HepG2 (cell line): ENCODE measurements around the gene WIPF3. TPM values are rescaled to one million over a fixed set of nuclear protein-coding genes. Genes with fewer than 3 reads are reported as not detected.

Experiments used
- ATAC-seq: fragments of 200-7000 bp; cut with Tn5 transposase; 3 replicates; pipeline ENCODE4 v1.9.1; 2020; ENCODE audit warnings: mild to moderate bottlenecking, moderate library complexity
- BruUV-seq: library from RNA; stranded (reverse); fragments of 400-500 nt; replicated peaks from 2 replicates; lab custom pipeline; 2021; lab: Mats Ljungman, UMichigan
- CTCF ChIA-PET: fragments of 300-600 bp; formaldehyde crosslinking; extraction: SDS; loops from one replicate; lab custom pipeline; 2021; ENCODE audit warnings: low total read pairs, inconsistent platforms, low intra/inter-chr PET ratio; lab: Yijun Ruan, JAX
- POLR2A ChIA-PET: fragments of 350-600 bp; sonication (Branson Sonifier 250); formaldehyde crosslinking; loops from one replicate; lab custom pipeline; 2020; ENCODE audit warnings: antibody characterized with exemption, inconsistent platforms; lab: Yijun Ruan, JAX
- DNase-seq: peaks from one replicate; pipeline ENCODE4 v3.0.0-alpha.2; 2015; ENCODE audit warnings: low spot score
- FAIRE-seq: peaks from 3 replicates; lab custom pipeline; 2011; peaks lifted over from hg19 to GRCh38; lab: Jason Lieb, UNC
- H2AFZ ChIP-seq: one replicate; pipeline ENCODE4 v1.6.1; 2011; ENCODE audit warnings: low read length, inconsistent platforms
- H3K27ac ChIP-seq: fragments of 300-600 bp; 3 replicates; pipeline ENCODE4 v1.8.0; 2011; ENCODE audit warnings: mixed run types, mild to moderate bottlenecking, mixed read lengths, low read length, inconsistent platforms; ENCODE audit not compliant: insufficient read depth; ENCODE audit errors: extremely low read length
- H3K27me3 ChIP-seq, 2 experiments: fragments of 200-600 bp in 1 of 2; 2 replicates in 1 of 2; 3 replicates in 1 of 2; pipeline versions ENCODE4 v1.6.0 to v1.8.0; 2011; ENCODE audit warnings: low read length in 2 of 2, mild to moderate bottlenecking in 2 of 2, moderate library complexity in 2 of 2, inconsistent platforms in 1 of 2; ENCODE audit not compliant: insufficient read depth in 2 of 2, control insufficient read depth in 1 of 2
- H3K36me3 ChIP-seq, 2 experiments: fragments of 200-600 bp in 1 of 2; replicated peaks in 1 of 2; 2 replicates in 1 of 2; 3 replicates in 1 of 2; pipeline versions ENCODE4 v1.5.1 to v1.8.0; 2011; ENCODE audit warnings: low read length in 2 of 2, inconsistent platforms in 1 of 2; ENCODE audit not compliant: insufficient read depth in 2 of 2, control insufficient read depth in 1 of 2
- H3K4me1 ChIP-seq: 2 replicates; pipeline ENCODE4 v1.5.1; 2012; ENCODE audit warnings: low read length, inconsistent platforms; ENCODE audit not compliant: insufficient read depth
- H3K4me2 ChIP-seq: 2 replicates; pipeline ENCODE4 v1.6.0; 2011; ENCODE audit warnings: low read depth, low read length, inconsistent platforms
- H3K4me3 ChIP-seq, 3 experiments: fragments of 200-600 bp in 1 of 3; sonication (generic), shearing (Covaris generic) in 1 of 3; replicated peaks in 1 of 3; 2 replicates each; pipeline ENCODE4 v1.5.1; 2011 to 2016; ENCODE audit warnings: low read length in 3 of 3, inconsistent platforms in 2 of 3, low read depth in 2 of 3, mild to moderate bottlenecking in 2 of 3, control low read depth in 1 of 3, mixed read lengths in 1 of 3; ENCODE audit not compliant: insufficient read depth in 1 of 3
- H3K79me2 ChIP-seq: one replicate; pipeline ENCODE4 v1.6.1; 2011; ENCODE audit warnings: low read length, inconsistent platforms; ENCODE audit not compliant: insufficient read depth
- H3K9ac ChIP-seq: 2 replicates; pipeline ENCODE4 v1.6.0; 2011; ENCODE audit warnings: mild to moderate bottlenecking, low read depth, low read length, inconsistent platforms; ENCODE audit not compliant: insufficient read depth
- H3K9me3 ChIP-seq: 2 replicates; pipeline ENCODE4 v1.5.1; 2012; ENCODE audit warnings: mild to moderate bottlenecking, low read length
- H4K20me1 ChIP-seq: 2 replicates; pipeline ENCODE4 v1.6.0; 2011; ENCODE audit warnings: inconsistent platforms, mild to moderate bottlenecking, low read length, moderate library complexity; ENCODE audit not compliant: insufficient read depth
- DNMT1 ChIP-seq: sonication (generic); formaldehyde crosslinking; IDR thresholded peaks from 2 replicates; pipeline ENCODE4 v1.5.1; 2020; ENCODE audit warnings: mild to moderate bottlenecking, missing genetic modification reagents
- ELF3 ChIP-seq: IDR thresholded peaks from 2 replicates; pipeline ENCODE4 v1.6.1; 2016; ENCODE audit warnings: missing genetic modification reagents, missing compliant biosample characterization
- FLYWCH1 ChIP-seq: sonication (generic); formaldehyde crosslinking; IDR thresholded peaks from 2 replicates; pipeline ENCODE4 v1.8.1; 2023; ENCODE audit warnings: mild to moderate bottlenecking, missing genetic modification reagents
- KLF11 ChIP-seq: IDR thresholded peaks from 2 replicates; pipeline ENCODE4 v1.6.1; 2016; ENCODE audit warnings: missing compliant biosample characterization
- NAIF1 ChIP-seq: sonication (generic); formaldehyde crosslinking; IDR thresholded peaks from 2 replicates; pipeline ENCODE4 v1.5.0; 2020; ENCODE audit warnings: mild to moderate bottlenecking, missing genetic modification reagents, borderline replicate concordance
- NR1H2 ChIP-seq: sonication (generic); formaldehyde crosslinking; IDR thresholded peaks from 2 replicates; pipeline ENCODE4 v1.8.1; 2022; ENCODE audit warnings: low read depth, missing genetic modification reagents, borderline replicate concordance
- PHF21A ChIP-seq: sonication (generic); formaldehyde crosslinking; IDR thresholded peaks from 2 replicates; pipeline ENCODE4 v1.5.0; 2020; ENCODE audit warnings: mild to moderate bottlenecking, missing genetic modification reagents
- PITX1 ChIP-seq: sonication (generic); formaldehyde crosslinking; IDR thresholded peaks from 2 replicates; pipeline ENCODE4 v1.5.1; 2020; ENCODE audit warnings: mild to moderate bottlenecking, missing genetic modification reagents
- SMAD1 ChIP-seq: sonication (generic); formaldehyde crosslinking; IDR thresholded peaks from 2 replicates; pipeline ENCODE4 v1.4.0; 2020; ENCODE audit warnings: missing genetic modification reagents, low read depth, mild to moderate bottlenecking, borderline replicate concordance
- ZNF17 ChIP-seq: sonication (generic); formaldehyde crosslinking; IDR thresholded peaks from 2 replicates; pipeline ENCODE4 v1.5.0; 2020; ENCODE audit warnings: mild to moderate bottlenecking, missing genetic modification reagents
- ZNF224 ChIP-seq: sonication (generic); formaldehyde crosslinking; IDR thresholded peaks from 2 replicates; pipeline ENCODE4 v1.5.0; 2020; ENCODE audit warnings: mild to moderate bottlenecking, missing genetic modification reagents
- ZNF703 ChIP-seq: sonication (generic); formaldehyde crosslinking; IDR thresholded peaks from 2 replicates; pipeline ENCODE4 v1.5.1; 2020; ENCODE audit warnings: missing genetic modification reagents, mild to moderate bottlenecking, moderate library complexity, borderline replicate concordance
- in situ Hi-C: cut with HindIII; loops from 2 replicates; pipeline ENCODE4 v1.10.0; 2017; ENCODE audit warnings: low pct_unique_long_range_greater_than_20kb; ENCODE audit not compliant: extremely low pct_ligation_motif_present
- intact Hi-C: fragments of 100-400 bp; cut with micrococcal nuclease; formaldehyde crosslinking; loops from one replicate; pipeline ENCODE4 v1.10.0; 2022; ENCODE audit not compliant: unreplicated experiment
- polyA plus RNA-seq, 8 experiments: library from polyadenylated mRNA; depleted of rRNA in 3 of 8; stranded (reverse) in 7 of 8; unstranded in 1 of 8; fragments of >200 nt; fragmentation: Illumina TruSeq in 4 of 8; extraction: Trizol in 4 of 8; gene quantifications; 2 replicates each; pipeline versions ENCODE4 v1.2.1 to v1.2.3, GENCODE V29; 2011 to 2016; ENCODE audit warnings: low read depth in 4 of 8, missing spikeins in 1 of 8, mixed read lengths in 1 of 8; ENCODE audit not compliant: insufficient read depth in 1 of 8
- total RNA-seq, 5 experiments: library from RNA; depleted of rRNA; stranded (reverse); fragments of >200 nt; fragmentation: Illumina TruSeq; extraction: Trizol; gene quantifications; 2 replicates each; pipeline ENCODE4 v1.2.3, GENCODE V29; 2016; ENCODE audit warnings: low read depth in 1 of 5
- TF ChIP-seq, protein P1 (sequence below): sonication (generic); formaldehyde crosslinking; IDR thresholded peaks from 2 replicates; pipeline ENCODE4 v1.8.1; 2023; ENCODE audit warnings: mild to moderate bottlenecking, missing genetic modification reagents

The WIPF3 gene
- total and polyA plus RNA-seq, 2 of the 13 experiments (the other 11 are each of a cell fraction or from before 2014, with no cell fraction given), result 0.03 TPM; not detected in 1

- TF ChIP-seq, protein P1, sequence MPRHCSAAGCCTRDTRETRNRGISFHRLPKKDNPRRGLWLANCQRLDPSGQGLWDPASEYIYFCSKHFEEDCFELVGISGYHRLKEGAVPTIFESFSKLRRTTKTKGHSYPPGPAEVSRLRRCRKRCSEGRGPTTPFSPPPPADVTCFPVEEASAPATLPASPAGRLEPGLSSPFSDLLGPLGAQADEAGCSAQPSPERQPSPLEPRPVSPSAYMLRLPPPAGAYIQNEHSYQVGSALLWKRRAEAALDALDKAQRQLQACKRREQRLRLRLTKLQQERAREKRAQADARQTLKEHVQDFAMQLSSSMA (CRISPR knock-in tag), result no peak
- TF ChIP-seq ZNF17 (CRISPR knock-in tag), result no peak
- TF ChIP-seq, all 625 proteins: peak for 0
These were observed 48.1 kb downstream of the WIPF3 start (continued) for GRCh38 chr7:29854257-29854938.

GRCh38 chr7:29857654-29858053, 51.3 kb downstream of the WIPF3 start:
- in situ Hi-C loops, result no loop called here
- Histone ChIP-seq H3K9me3 (no peaks in the 10 kb centered on the region), H3K27ac (no peak overlapping the region), H3K36me3 (no peaks in the 10 kb centered on the region), H3K4me1 (no peaks in the 10 kb centered on the region), H4K20me1 (no peaks in the 10 kb centered on the region), H3K27me3 (peaks cover 2 to 14% of the 10 kb centered on the region in 2 experiments; a peak in 3 of 5 replicates), H3K79me2 (no peaks in the 10 kb centered on the region), H3K9ac (no peak overlapping the region), H2AFZ (no peak overlapping the region), H3K4me3 (no peak overlapping the region), H3K4me2 (no peak overlapping the region)
- BruUV-seq, result no TSS peak
- ChIA-PET POLR2A (no interaction called here), CTCF (no interaction called here)
- intact Hi-C loops, result no loop called here
- DNase-seq, result no peak
- no peak for TF ChIP-seq KLF11 (CRISPR knock-in tag)
- TF ChIP-seq NAIF1 (CRISPR knock-in tag), result no peak
- TF ChIP-seq ELF3, result no peak
- no peak for TF ChIP-seq FLYWCH1 (CRISPR knock-in tag)
- TF ChIP-seq ZNF703, result no peak
- no peak for TF ChIP-seq SMAD1 (CRISPR knock-in tag)
- no peak for TF ChIP-seq DNMT1
- no peak for TF ChIP-seq PHF21A (CRISPR knock-in tag)
- no peak for TF ChIP-seq NR1H2 (CRISPR knock-in tag)
- TF ChIP-seq ZNF224 (CRISPR knock-in tag), result no peak
- no peak for TF ChIP-seq PITX1 (CRISPR knock-in tag)
- FAIRE-seq, result no peak
- ATAC-seq, result no peak
